ENCODE data around the gene KLHL26. TPM values are rescaled to one million over a fixed set of nuclear protein-coding genes. Genes with fewer than 3 reads are reported as not detected.
A peak's percentile ranks its signal among the peaks of the same experiment; 100 is the strongest.

The KLHL26 gene
- polyA plus RNA-seq, 3 donors = 1.6 to 3.2 (median 2.0) TPM

DNA sequence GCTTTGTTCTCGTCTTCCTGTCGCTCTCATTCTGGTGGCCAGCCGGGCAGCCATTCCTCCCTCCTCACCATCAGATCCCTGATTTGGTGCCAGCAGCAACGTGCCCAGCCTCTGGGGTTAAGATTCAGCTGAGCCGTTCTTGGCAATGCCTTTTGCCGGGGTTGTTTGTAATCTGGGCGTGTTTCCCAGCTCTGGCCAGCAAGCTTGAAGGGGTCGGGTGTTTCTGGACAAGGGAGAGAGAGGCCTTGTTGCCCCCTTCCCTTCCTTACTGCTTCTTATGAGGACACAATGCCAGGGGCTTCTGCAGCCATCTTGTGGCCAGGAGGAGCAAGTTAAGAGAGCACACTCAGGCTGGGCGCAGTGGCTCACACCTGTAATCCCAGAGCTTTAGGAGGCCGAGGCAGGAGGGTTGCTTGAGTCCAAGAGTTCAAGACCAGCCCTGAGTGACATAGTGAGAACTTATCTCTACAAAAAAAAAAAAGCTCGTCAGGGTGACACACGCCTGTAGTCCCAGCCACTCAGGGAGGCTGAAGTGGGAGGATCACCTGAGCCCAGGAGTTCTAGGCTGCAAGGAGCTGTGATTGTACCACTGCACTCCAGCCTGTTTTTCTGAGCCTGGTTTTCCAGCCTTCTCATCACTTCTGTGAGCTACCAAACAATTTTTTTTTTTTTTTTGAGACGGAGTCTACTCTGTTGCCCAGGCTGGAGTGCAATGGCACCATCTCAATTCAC is 35.9 kb downstream of the KLHL26 start:
- WGBS (ENCODE audit: insufficient coverage) = 89% methylated on average over 8 of the region's 13 CpGs
- Mint-ChIP-seq H3K27ac (peak overlapping the region in 2 of 7 donors; percentile 18 to 84), H3K4me1 (peaks cover 7% of the 10 kb centered on the region), H3K36me3 (peaks cover 32 to 34% of the 10 kb centered on the region in 2 donors), H3K9me3 (peaks cover 0 to 6% (median 2%) of the 10 kb centered on the region in 7 donors), H3K27me3 (ENCODE audit: low read depth in 3 of 3) (peaks cover 0 to 3% (median 0%) of the 10 kb centered on the region in 3 donors), H3K4me3 (no peak overlapping the region)
- Histone ChIP-seq H3K79me2 (ENCODE audit: insufficient read depth, low read length) (no peaks in the 10 kb centered on the region), H3K9ac (ENCODE audit: insufficient read depth, low read length, poor library complexity, severe bottlenecking) (no peak overlapping the region), H4K20me1 (ENCODE audit: insufficient read depth, low read length) (no peaks in the 10 kb centered on the region), H3K9me3 (replicated peaks in 1 of 2; ENCODE audit: control insufficient read depth in 1 of 2, insufficient read depth in 1 of 2, low read length in 2 of 2) (no peaks in the 10 kb centered on the region), H3K36me3 (replicated peaks in 1 of 2; ENCODE audit: control insufficient read depth in 1 of 2, insufficient read depth in 2 of 2, low read length in 2 of 2) (peaks cover 18 to 27% of the 10 kb centered on the region in 2 donors), H3K27me3 (ENCODE audit: control insufficient read depth in 2 of 2, insufficient read depth in 2 of 2, low read length in 2 of 2) (no peaks in the 10 kb centered on the region), H3K4me3 (replicated peaks in 1 of 3; ENCODE audit: low read depth in 2 of 3, low read length in 3 of 3) (no peak overlapping the region), H3K4me1 (ENCODE audit: control insufficient read depth in 1 of 2, insufficient read depth in 2 of 2, low read length in 2 of 2) (peaks cover 8 to 9% of the 10 kb centered on the region in 2 donors), H3K4me2 (replicated peaks; ENCODE audit: extremely low read depth, low read length, poor library complexity, severe bottlenecking) (no peak overlapping the region), H2AFZ (ENCODE audit: insufficient read depth, low read depth, low read length, poor library complexity, severe bottlenecking) (no peak overlapping the region), H3K27ac (ENCODE audit: low read depth in 1 of 2, low read length in 2 of 2) (no peak overlapping the region)
- DNase-seq = no peak
- intact Hi-C loops (cut with micrococcal nuclease) = no loop called here
- no peak for TF ChIP-seq CTCF (IDR thresholded peaks at IDR 0.05)

GRCh38 chr19:18674616-18675015 is 37.8 kb downstream of the KLHL26 start:
- H3K4me3 ChIP-seq (replicated peaks in 1 of 3; ENCODE audit: low read depth in 2 of 3, low read length in 3 of 3) = no peak overlapping the region
- Mint-ChIP-seq H3K4me1 (peaks cover 24% of the 10 kb centered on the region), H3K27me3 (ENCODE audit: low read depth in 3 of 3) (peaks cover 0 to 3% (median 0%) of the 10 kb centered on the region in 3 donors), H3K36me3 (peaks cover 16 to 18% of the 10 kb centered on the region in 2 donors), H3K27ac (no peak overlapping the region), H3K4me3 (no peak overlapping the region), H3K9me3 (peaks cover 0 to 6% (median 0%) of the 10 kb centered on the region in 7 donors)
- WGBS (ENCODE audit: insufficient coverage) = 94% methylated on average over 8 of the region's 11 CpGs
- no peaks in the 10 kb centered on the region for H4K20me1 ChIP-seq (ENCODE audit: insufficient read depth, low read length)
- H3K36me3 ChIP-seq (replicated peaks in 1 of 2; ENCODE audit: control insufficient read depth in 1 of 2, insufficient read depth in 2 of 2, low read length in 2 of 2) = peaks cover 3 to 8% of the 10 kb centered on the region in 2 donors
- no peaks in the 10 kb centered on the region for H3K27me3 ChIP-seq (ENCODE audit: control insufficient read depth in 2 of 2, insufficient read depth in 2 of 2, low read length in 2 of 2)
- no peak for TF ChIP-seq CTCF (IDR thresholded peaks at IDR 0.05)
- intact Hi-C loops (cut with micrococcal nuclease) = loop anchor here in 1 of 2 donors (5.0 kb wide), 1 partner anchor 37 kb away; the partner anchor contains the start of gene KLHL26
- H3K27ac ChIP-seq (ENCODE audit: low read depth in 1 of 2, low read length in 2 of 2) = no peak overlapping the region
- no peaks in the 10 kb centered on the region for H3K9me3 ChIP-seq (replicated peaks in 1 of 2; ENCODE audit: control insufficient read depth in 1 of 2, insufficient read depth in 1 of 2, low read length in 2 of 2)
- H2AFZ ChIP-seq (ENCODE audit: insufficient read depth, low read depth, low read length, poor library complexity, severe bottlenecking) = no peak overlapping the region
- no peak overlapping the region for H3K9ac ChIP-seq (ENCODE audit: insufficient read depth, low read length, poor library complexity, severe bottlenecking)
- no peak overlapping the region for H3K4me2 ChIP-seq (replicated peaks; ENCODE audit: extremely low read depth, low read length, poor library complexity, severe bottlenecking)
- DNase-seq = no peak
- H3K79me2 ChIP-seq (ENCODE audit: insufficient read depth, low read length) = no peaks in the 10 kb centered on the region
- peaks cover 26 to 27% of the 10 kb centered on the region in 2 donors for H3K4me1 ChIP-seq (ENCODE audit: control insufficient read depth in 1 of 2, insufficient read depth in 2 of 2, low read length in 2 of 2)

Measured in CD14-positive monocyte (primary cell).